Suprapubic skin (tissue), 3 donors: ENCODE results near the gene RICTOR.
"Not testable (repeated sequence)": the region's sequence is repeated elsewhere in the genome, so short reads cannot be mapped to it uniquely, and the experiment has no call there.

Experiments
- POLR2A ChIP-seq, 2 donors: fragments of 450-650 bp; IDR thresholded peaks; one replicate each; pipeline ENCODE4 v1.6.1; 2017; ENCODE audit warnings: antibody characterized with exemption in 2 of 2, mild to moderate bottlenecking in 2 of 2, moderate library complexity in 2 of 2
- TF ChIP-seq, protein P1 (sequence below), 2 donors: fragments of 200-600 bp in 1 of 2; fragments of 450-650 bp in 1 of 2; sonication (generic) in 1 of 2; IDR thresholded peaks; one replicate each; pipeline ENCODE4 v1.5.1; 2016 to 2019; ENCODE audit warnings: antibody characterized with exemption in 2 of 2, mild to moderate bottlenecking in 1 of 2, moderate library complexity in 1 of 2

- TF ChIP-seq POLR2A (IDR thresholded peaks at IDR 0.05): not testable (repeated sequence)
- TF ChIP-seq, protein P1, sequence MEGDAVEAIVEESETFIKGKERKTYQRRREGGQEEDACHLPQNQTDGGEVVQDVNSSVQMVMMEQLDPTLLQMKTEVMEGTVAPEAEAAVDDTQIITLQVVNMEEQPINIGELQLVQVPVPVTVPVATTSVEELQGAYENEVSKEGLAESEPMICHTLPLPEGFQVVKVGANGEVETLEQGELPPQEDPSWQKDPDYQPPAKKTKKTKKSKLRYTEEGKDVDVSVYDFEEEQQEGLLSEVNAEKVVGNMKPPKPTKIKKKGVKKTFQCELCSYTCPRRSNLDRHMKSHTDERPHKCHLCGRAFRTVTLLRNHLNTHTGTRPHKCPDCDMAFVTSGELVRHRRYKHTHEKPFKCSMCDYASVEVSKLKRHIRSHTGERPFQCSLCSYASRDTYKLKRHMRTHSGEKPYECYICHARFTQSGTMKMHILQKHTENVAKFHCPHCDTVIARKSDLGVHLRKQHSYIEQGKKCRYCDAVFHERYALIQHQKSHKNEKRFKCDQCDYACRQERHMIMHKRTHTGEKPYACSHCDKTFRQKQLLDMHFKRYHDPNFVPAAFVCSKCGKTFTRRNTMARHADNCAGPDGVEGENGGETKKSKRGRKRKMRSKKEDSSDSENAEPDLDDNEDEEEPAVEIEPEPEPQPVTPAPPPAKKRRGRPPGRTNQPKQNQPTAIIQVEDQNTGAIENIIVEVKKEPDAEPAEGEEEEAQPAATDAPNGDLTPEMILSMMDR (IDR thresholded peaks at IDR 0.05): not testable (repeated sequence)
Measured at GRCh38 chr5:38989974-38990719, 84.1 kb downstream of the RICTOR start.
